Activated CD8-positive, alpha-beta T cell treated with anti-CD3 and anti-CD28 coated beads, Interleukin-2, amount 10 ng/mL, durations not matched to agents 7 days and 5 days (primary cell): Measurements from ENCODE around the gene DGKG. TPM values are rescaled to one million over a fixed set of nuclear protein-coding genes. Genes with fewer than 3 reads are reported as not detected.

Source experiments
- ATAC-seq: fragments of 150-1000 bp; cut with Tn5 transposase; one replicate; pipeline ENCODE4 v1.10.0; 2021; ENCODE audit warnings: moderate library complexity
- CTCF ChIA-PET: fragments of 350-600 bp; sonication (Branson Sonifier 250); formaldehyde crosslinking; loops from one replicate; lab custom pipeline; 2021; ENCODE audit warnings: antibody characterized with exemption; lab: Charles Lee
- POLR2A ChIA-PET: fragments of 350-600 bp; sonication (Branson Sonifier 250); formaldehyde crosslinking; loops from one replicate; lab custom pipeline; 2021; ENCODE audit warnings: antibody characterized with exemption; lab: Charles Lee
- DNase-seq: peaks from one replicate; pipeline ENCODE4 v3.0.0-alpha.2; 2020
- H3K27ac Mint-ChIP-seq: one replicate; pipeline ENCODE4 v1.8.0; 2021; ENCODE audit warnings: mild to moderate bottlenecking, mixed read lengths
- H3K27me3 Mint-ChIP-seq: one replicate; pipeline ENCODE4 v1.8.0; 2021; ENCODE audit warnings: low read depth, mixed read lengths
- H3K36me3 Mint-ChIP-seq: one replicate; pipeline ENCODE4 v1.8.0; 2021; ENCODE audit warnings: low read depth, mixed read lengths
- H3K4me1 Mint-ChIP-seq: one replicate; pipeline ENCODE4 v1.8.0; 2021; ENCODE audit warnings: low read depth, mixed read lengths
- H3K4me3 Mint-ChIP-seq: one replicate; pipeline ENCODE4 v1.8.0; 2021; ENCODE audit warnings: mild to moderate bottlenecking, mixed read lengths
- H3K9me3 Mint-ChIP-seq: one replicate; pipeline ENCODE4 v1.8.0; 2022; ENCODE audit warnings: mixed read lengths; ENCODE audit not compliant: insufficient read depth
- total RNA-seq, 2 experiments: library from RNA; stranded (reverse); gene quantifications; one replicate each; pipeline ENCODE4 v1.2.3, GENCODE V29; 2021

DGKG gene
- total RNA-seq, 2 experiments from 2014 or later: 0.37 to 0.42 TPM

GRCh38 chr3:186261638-186262037 is 100.4 kb downstream of the DGKG start:
- CTCF ChIA-PET: interaction anchor here (0.6 to 11.9 kb wide), 9 partner anchors 16 to 356 kb away, joined by 3 to 179 read pairs (median 3); partner anchors contain the start of gene DNAJB11
- H3K27ac Mint-ChIP-seq: no peak overlapping the region
- DNase-seq (no peak), ATAC-seq (no peak)
- H3K4me1 Mint-ChIP-seq: peaks cover 4% of the 10 kb centered on the region
- H3K4me3 Mint-ChIP-seq: no peak overlapping the region
- H3K27me3 Mint-ChIP-seq: no peaks in the 10 kb centered on the region
- no peaks in the 10 kb centered on the region for H3K9me3 Mint-ChIP-seq
- POLR2A ChIA-PET: no interaction called here
- H3K36me3 Mint-ChIP-seq: no peaks in the 10 kb centered on the region

- Mint-ChIP-seq H3K36me3 (no peaks in the 10 kb centered on the region), H3K27me3 (no peaks in the 10 kb centered on the region), H3K4me1 (peaks cover 4% of the 10 kb centered on the region), H3K4me3 (no peak overlapping the region), H3K27ac (no peak overlapping the region), H3K9me3 (no peaks in the 10 kb centered on the region)
- DNase-seq: no peak
- ChIA-PET CTCF (interaction anchor here (0.8 to 11.9 kb wide), 9 partner anchors 18 to 356 kb away, joined by 3 to 179 read pairs (median 10); no protein-coding TSS in a partner anchor), POLR2A (no interaction called here)
- no peak for ATAC-seq
Measured at GRCh38 chr3:186260726-186261125, 101.3 kb downstream of the DGKG start.

- ATAC-seq (peak; percentile 96), DNase-seq (peak; percentile 68)
- Mint-ChIP-seq H3K4me1 (peaks cover 11% of the 10 kb centered on the region), H3K27ac (no peak overlapping the region), H3K27me3 (no peaks in the 10 kb centered on the region), H3K4me3 (no peak overlapping the region), H3K9me3 (no peaks in the 10 kb centered on the region), H3K36me3 (no peaks in the 10 kb centered on the region)
- CTCF ChIA-PET: interaction anchor here (0.7 to 11.9 kb wide), 20 partner anchors 9 to 357 kb away, joined by 3 to 179 read pairs (median 4); partner anchors contain the start of gene DNAJB11
- POLR2A ChIA-PET: no interaction called here
Measured at GRCh38 chr3:186259612-186260383, 102.2 kb downstream of the DGKG start.

- no peaks in the 10 kb centered on the region for H3K27me3 Mint-ChIP-seq
- H3K36me3 Mint-ChIP-seq: no peaks in the 10 kb centered on the region
- no peak overlapping the region for H3K27ac Mint-ChIP-seq
- H3K4me3 Mint-ChIP-seq: no peak overlapping the region
- DNase-seq: no peak
- ATAC-seq: no peak
- peaks cover 18% of the 10 kb centered on the region for H3K4me1 Mint-ChIP-seq
- ChIA-PET POLR2A (no interaction called here), CTCF (interaction anchor here (0.7 to 11.9 kb wide), 17 partner anchors 10 to 358 kb away, joined by 3 to 179 read pairs (median 5); partner anchors contain the start of gene DNAJB11)
- no peaks in the 10 kb centered on the region for H3K9me3 Mint-ChIP-seq
Measured at GRCh38 chr3:186258968-186259367, 103.1 kb downstream of the DGKG start.

GRCh38 chr3:186257866-186258265 is 104.2 kb downstream of the DGKG start:
- H3K4me1 Mint-ChIP-seq: peaks cover 21% of the 10 kb centered on the region
- ChIA-PET CTCF (interaction anchor here (2.6 to 11.9 kb wide), 4 partner anchors 15 to 315 kb away, joined by 10 to 179 read pairs (median 34); no protein-coding TSS in a partner anchor), POLR2A (no interaction called here)
- DNase-seq (no peak), ATAC-seq (no peak)
- H3K9me3 Mint-ChIP-seq: no peaks in the 10 kb centered on the region
- no peaks in the 10 kb centered on the region for H3K36me3 Mint-ChIP-seq
- no peaks in the 10 kb centered on the region for H3K27me3 Mint-ChIP-seq
- no peak overlapping the region for H3K4me3 Mint-ChIP-seq
- H3K27ac Mint-ChIP-seq: no peak overlapping the region

GRCh38 chr3:186255703-186256331 is 106.2 kb downstream of the DGKG start:
- H3K4me1 Mint-ChIP-seq: peaks cover 21% of the 10 kb centered on the region
- ATAC-seq: no peak
- no peaks in the 10 kb centered on the region for H3K9me3 Mint-ChIP-seq
- ChIA-PET CTCF (interaction anchor here (0.8 to 11.9 kb wide), 3 partner anchors 273 to 284 kb away, joined by 3 to 179 read pairs (median 6); no protein-coding TSS in a partner anchor), POLR2A (no interaction called here)
- no peaks in the 10 kb centered on the region for H3K36me3 Mint-ChIP-seq
- no peak overlapping the region for H3K4me3 Mint-ChIP-seq
- no peak overlapping the region for H3K27ac Mint-ChIP-seq
- DNase-seq: no peak
- H3K27me3 Mint-ChIP-seq: peaks cover 4% of the 10 kb centered on the region

- Mint-ChIP-seq H3K4me1 (peaks cover 21% of the 10 kb centered on the region), H3K27ac (no peak overlapping the region), H3K36me3 (no peaks in the 10 kb centered on the region), H3K4me3 (no peak overlapping the region), H3K27me3 (peaks cover 5% of the 10 kb centered on the region), H3K9me3 (no peaks in the 10 kb centered on the region)
- peak; percentile 53 for ATAC-seq
- peak; percentile 31 for DNase-seq
- POLR2A ChIA-PET: interaction anchor here (0.6 kb wide), 1 partner anchor 144 kb away, joined by 3 read pairs; no protein-coding TSS in a partner anchor
- CTCF ChIA-PET: interaction anchor here (1.3 to 11.9 kb wide), 4 partner anchors 13 to 312 kb away, joined by 5 to 179 read pairs (median 11); no protein-coding TSS in a partner anchor
Measured at GRCh38 chr3:186254676-186255650, 107.1 kb downstream of the DGKG start.

GRCh38 chr3:186251948-186252619 is 110.0 kb downstream of the DGKG start:
- CTCF ChIA-PET: interaction anchor here (3.2 to 11.9 kb wide), 2 partner anchors 10 to 288 kb away, joined by 16 to 179 read pairs; no protein-coding TSS in a partner anchor
- H3K4me1 Mint-ChIP-seq: peaks cover 17% of the 10 kb centered on the region
- H3K27ac Mint-ChIP-seq: no peak overlapping the region
- POLR2A ChIA-PET: no interaction called here
- H3K36me3 Mint-ChIP-seq: no peaks in the 10 kb centered on the region
- ATAC-seq: no peak
- DNase-seq: no peak
- no peak overlapping the region for H3K4me3 Mint-ChIP-seq
- no peaks in the 10 kb centered on the region for H3K9me3 Mint-ChIP-seq
- H3K27me3 Mint-ChIP-seq: peaks cover 16% of the 10 kb centered on the region

- POLR2A ChIA-PET: no interaction called here
- peaks cover 6% of the 10 kb centered on the region for H3K4me1 Mint-ChIP-seq
- ATAC-seq (no peak), DNase-seq (no peak)
- H3K4me3 Mint-ChIP-seq: no peak overlapping the region
- peaks cover 20% of the 10 kb centered on the region for H3K27me3 Mint-ChIP-seq
- CTCF ChIA-PET: interaction anchor here (1.6 to 1.8 kb wide), 2 partner anchors 11 to 292 kb away, joined by 5 to 9 read pairs; no protein-coding TSS in a partner anchor
- no peaks in the 10 kb centered on the region for H3K9me3 Mint-ChIP-seq
- no peak overlapping the region for H3K27ac Mint-ChIP-seq
- no peaks in the 10 kb centered on the region for H3K36me3 Mint-ChIP-seq
Measured at GRCh38 chr3:186248850-186249249, 113.2 kb downstream of the DGKG start.
